ENCODE data around the gene GPR32.
"Not testable (repeated sequence)": the region's sequence is repeated elsewhere in the genome, so short reads cannot be mapped to it uniquely, and the experiment has no call there.

- TF ChIP-seq EZH2phosphoT487, EZH2 (IDR thresholded peaks at IDR 0.05): not testable (repeated sequence)
Measured at GRCh38 chr19:50757624-50758023, 12.6 kb upstream of the GPR32 start.

All from neural progenitor cell (in vitro differentiated cells).